H54 (cell line): ENCODE results near the gene VWA8.

Source experiments
- DNase-seq: peaks from one replicate; pipeline ENCODE4 v3.0.0; 2011; ENCODE audit warnings: low spot score, mixed read lengths; ENCODE audit not compliant: insufficient read length
- FAIRE-seq: peaks from 3 replicates; lab custom pipeline; 2011; peaks lifted over from hg19 to GRCh38; lab: Jason Lieb, UNC
- POLR2A ChIP-seq: IDR thresholded peaks from 2 replicates; pipeline ENCODE4 v1.6.1; 2011; ENCODE audit warnings: low read depth, mild to moderate bottlenecking, low read length

The VWA8 gene

GRCh38 chr13:41599619-41600018, 361.3 kb downstream of the VWA8 start:
- DNase-seq (no peak), FAIRE-seq (no peak)
- no peak for TF ChIP-seq POLR2A

DNA sequence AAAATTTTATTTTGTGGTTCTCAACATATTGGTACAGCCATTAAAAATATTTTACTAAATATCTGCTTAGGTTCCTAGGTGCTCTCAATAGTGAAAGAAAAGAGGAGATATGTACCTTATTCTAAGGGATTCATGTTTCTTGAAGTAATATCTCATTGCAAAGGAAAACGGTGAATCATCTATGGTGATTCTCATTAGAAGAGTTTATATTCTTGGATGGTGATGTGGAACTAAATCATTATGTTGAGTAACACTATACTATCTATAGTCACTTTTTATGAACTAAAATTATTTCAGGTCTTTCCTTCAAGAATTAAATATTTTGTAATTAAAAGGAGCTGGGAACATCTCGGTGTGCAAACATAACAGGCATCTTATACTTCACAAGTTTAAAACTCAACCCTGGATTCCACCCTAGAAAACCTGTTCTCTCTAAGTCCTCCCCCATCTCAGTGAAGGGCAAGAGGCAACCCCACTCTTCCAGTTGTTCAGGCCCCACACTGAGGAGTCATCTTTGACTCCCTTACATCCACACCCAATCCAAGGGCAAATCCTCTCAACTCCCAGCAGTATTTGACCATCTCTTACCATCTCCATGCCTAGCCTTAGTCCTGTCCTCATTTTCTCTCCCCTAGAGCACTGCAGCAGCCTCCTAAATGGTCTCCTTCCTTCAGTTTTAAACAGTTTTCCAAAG, 363.4 kb downstream of the VWA8 start:
- FAIRE-seq (no peak), DNase-seq (no peak)
- no peak for TF ChIP-seq POLR2A

- TF ChIP-seq POLR2A, result no peak
- no peak for FAIRE-seq
- no peak for DNase-seq
Observed at GRCh38 chr13:41596190-41596589, 364.7 kb downstream of the VWA8 start.

GRCh38 chr13:41595298-41595697, 365.6 kb downstream of the VWA8 start:
- TF ChIP-seq POLR2A, result no peak
- no peak for DNase-seq
- FAIRE-seq, result no peak

DNA sequence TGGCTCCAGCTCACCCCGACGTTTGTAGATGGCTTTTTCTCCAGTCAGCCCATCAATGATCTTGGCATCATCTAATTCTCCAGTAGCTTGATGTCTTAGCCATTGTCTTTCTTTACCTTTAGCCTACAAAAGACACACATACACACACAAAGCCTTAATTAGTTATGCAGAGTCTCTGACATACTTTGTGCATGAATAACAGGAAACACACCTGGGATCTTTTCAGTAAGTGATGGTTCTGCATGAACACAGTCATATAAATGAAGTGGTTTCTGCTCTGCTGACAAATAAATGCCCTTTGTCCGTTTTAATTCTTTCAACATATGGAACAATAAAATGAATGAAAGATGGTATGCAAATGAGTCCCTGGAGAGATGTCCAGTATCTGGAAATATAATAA, 370.3 kb downstream of the VWA8 start:
- TF ChIP-seq POLR2A, result no peak
- FAIRE-seq, result no peak
- DNase-seq, result no peak

DNA sequence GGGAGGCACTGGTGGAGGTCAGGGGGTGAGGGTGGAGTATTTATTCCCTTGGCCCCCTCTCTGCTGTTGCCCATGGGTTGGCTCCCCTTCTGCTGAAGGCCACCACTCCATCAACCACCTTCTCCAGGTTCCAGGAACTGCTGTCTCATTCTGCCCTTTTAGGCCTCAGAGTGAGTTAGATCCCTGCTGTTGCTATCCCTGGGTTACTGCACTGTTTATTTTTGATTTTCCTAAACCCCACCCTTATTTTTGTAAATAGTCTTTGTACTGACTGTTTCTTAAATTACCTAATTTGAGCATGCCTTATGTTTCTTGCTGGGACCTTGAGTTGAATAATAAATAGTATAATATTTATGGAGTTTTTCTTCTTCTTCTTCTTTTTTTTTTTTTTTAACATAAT, 370.8 kb downstream of the VWA8 start:
- no peak for DNase-seq
- no peak for FAIRE-seq

GRCh38 chr13:41589434-41589833, 371.5 kb downstream of the VWA8 start:
- DNase-seq, result no peak
- no peak for FAIRE-seq
- TF ChIP-seq POLR2A, result no peak

More for the DNA sequence above, 370.8 kb downstream of the VWA8 start:
- no peak for TF ChIP-seq POLR2A

GRCh38 chr13:41588899-41589298, 372.0 kb downstream of the VWA8 start:
- FAIRE-seq (peak; percentile 11), DNase-seq (peak; percentile 30)
- no peak for TF ChIP-seq POLR2A

DNA sequence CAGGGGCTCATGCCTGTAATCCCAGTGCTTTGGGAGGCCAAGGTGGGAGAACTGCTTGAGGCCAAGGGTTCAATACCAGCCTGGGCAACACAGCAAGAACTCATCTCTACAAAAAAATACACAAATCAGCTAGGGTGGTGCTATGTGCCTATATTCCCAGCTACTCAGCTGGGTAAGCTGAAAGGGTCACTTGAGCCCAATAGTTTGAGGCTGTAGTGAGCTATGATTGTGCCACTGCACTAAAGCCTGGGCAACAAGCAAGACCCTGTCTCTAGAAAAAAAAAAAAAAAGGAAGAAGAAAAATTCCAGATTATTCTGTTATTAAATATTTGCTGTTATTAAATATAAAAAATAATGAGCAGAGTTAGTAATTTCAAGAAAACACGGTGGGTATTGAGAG, 372.5 kb downstream of the VWA8 start:
- no peak for TF ChIP-seq POLR2A
- FAIRE-seq, result no peak

GRCh38 chr13:41587490-41587889, 373.4 kb downstream of the VWA8 start:
- FAIRE-seq (no peak), DNase-seq (no peak)
- no peak for TF ChIP-seq POLR2A

More for the DNA sequence above, 372.5 kb downstream of the VWA8 start:
- DNase-seq, result no peak

DNA sequence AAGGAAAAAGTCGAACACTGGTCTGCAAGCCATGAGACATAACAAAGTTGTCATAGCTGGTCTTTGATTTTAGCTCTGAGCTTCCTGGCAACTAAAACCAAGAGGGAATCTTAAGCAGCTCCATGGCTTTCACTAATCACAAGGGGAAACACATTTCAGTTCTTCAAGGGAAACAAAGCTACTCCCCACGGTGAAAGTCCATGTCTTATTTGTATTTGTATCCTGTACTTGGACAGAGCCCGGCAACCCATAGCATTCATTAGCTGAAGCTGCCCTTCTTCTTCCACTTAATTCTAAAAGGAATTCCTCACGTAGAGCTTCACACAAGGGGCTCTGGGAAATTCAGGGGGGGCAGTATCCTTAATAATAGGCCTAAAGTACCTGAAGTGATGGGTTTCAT, 374.7 kb downstream of the VWA8 start:
- FAIRE-seq (no peak), DNase-seq (no peak)
- TF ChIP-seq POLR2A, result no peak

DNA sequence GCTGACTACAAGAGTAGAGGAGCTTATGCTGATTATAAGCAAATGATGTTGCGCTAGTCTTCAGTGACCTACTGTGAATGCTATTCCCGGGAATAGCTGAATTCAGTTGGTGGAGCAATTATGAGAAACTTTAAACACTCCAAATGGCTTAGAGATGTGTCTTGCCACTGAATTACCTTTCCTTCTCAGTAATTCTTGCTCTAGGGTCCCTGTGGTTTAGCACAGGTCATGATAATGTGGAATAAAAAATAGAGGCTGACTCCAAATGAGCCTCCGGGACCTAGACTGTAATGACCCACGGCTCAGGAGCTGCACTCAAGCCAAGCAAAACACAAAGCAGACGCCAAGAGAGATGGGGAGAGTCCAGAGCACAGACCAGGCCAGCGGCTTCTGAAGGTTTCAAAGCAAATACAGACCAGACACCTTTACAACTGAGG, 378.9 kb downstream of the VWA8 start:
- no peak for TF ChIP-seq POLR2A
- DNase-seq (no peak), FAIRE-seq (no peak)

GRCh38 chr13:41580345-41580744, 380.6 kb downstream of the VWA8 start:
- no peak for DNase-seq
- no peak for TF ChIP-seq POLR2A
- no peak for FAIRE-seq

GRCh38 chr13:41579881-41580280, 381.0 kb downstream of the VWA8 start:
- DNase-seq, result no peak
- no peak for TF ChIP-seq POLR2A
- FAIRE-seq, result no peak

DNA sequence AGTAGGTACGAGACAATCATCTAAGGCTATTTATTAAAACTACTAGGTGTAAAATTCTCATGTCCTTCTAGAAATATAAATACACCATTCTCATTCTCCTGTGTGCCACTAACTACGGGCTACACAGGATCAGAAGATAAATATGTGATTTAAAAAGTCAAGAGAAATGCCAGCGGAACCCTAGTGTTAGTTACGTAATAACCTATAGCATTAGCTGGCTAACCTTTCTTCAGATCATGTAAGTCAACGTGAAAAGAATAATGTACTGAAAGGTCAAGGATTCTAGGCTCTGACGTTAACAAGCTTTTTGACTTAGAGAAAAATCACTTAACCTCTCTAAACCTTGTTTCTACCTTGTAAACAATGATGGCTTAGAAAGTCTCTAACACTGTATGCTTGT, 381.7 kb downstream of the VWA8 start:
- DNase-seq (no peak), FAIRE-seq (no peak)
- TF ChIP-seq POLR2A, result no peak
